GM10248 (cell line): Measurements from ENCODE around the gene CLDN14.

Experiments used
- CTCF ChIA-PET: fragments of 300-600 bp; sonication (Branson Sonifier 250); formaldehyde crosslinking; extraction: SDS; loops from one replicate; lab custom pipeline; 2021; ENCODE audit warnings: antibody characterized with exemption; lab: Yijun Ruan, JAX
- POLR2A ChIA-PET: fragments of 350-650 bp; sonication (Branson Sonifier 250); formaldehyde crosslinking; extraction: SDS; loops from one replicate; lab custom pipeline; 2020; ENCODE audit warnings: antibody characterized with exemption; lab: Yijun Ruan, JAX
- DNase-seq: peaks from one replicate; pipeline ENCODE4 v3.0.0; 2012; ENCODE audit errors: extremely low spot score
- CTCF ChIP-seq: IDR thresholded peaks from 2 replicates; pipeline ENCODE4 v1.5.1; 2012; ENCODE audit warnings: mild to moderate bottlenecking, low read depth; ENCODE audit errors: extremely low read depth, missing control alignments, control extremely low read depth

The CLDN14 gene

DNA sequence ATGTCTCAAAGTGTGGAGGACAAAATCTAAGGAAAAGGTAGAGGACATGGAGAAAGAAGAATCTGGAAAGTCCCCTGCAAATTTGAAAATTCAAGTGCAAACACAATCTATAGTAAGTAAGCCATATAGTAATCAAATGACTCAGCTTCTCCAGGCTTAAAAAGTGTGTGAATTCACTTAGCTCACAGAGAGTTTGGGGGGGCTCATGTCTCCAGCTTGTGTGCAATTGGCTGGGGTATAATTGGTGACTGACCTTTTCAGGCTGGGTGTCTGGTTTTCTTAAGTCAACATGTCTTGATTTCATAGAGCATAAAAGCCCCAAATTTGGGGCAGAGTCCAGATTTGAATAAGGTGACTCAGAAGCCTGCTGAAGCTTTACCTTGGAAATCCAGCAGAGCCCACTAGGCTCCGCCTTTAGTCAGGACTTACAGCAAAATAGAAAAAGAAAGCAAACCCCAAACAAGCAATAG is 8.6 kb downstream of the CLDN14 start:
- no peak for TF ChIP-seq CTCF
- DNase-seq: peak; percentile 65
- POLR2A ChIA-PET: interaction anchor here (1.0 kb wide), 1 partner anchor 41 kb away, joined by 3 read pairs; no protein-coding TSS in a partner anchor
- CTCF ChIA-PET: interaction anchor here (0.8 to 1.2 kb wide), 6 partner anchors 9 to 159 kb away, joined by 3 to 4 read pairs (median 3); no protein-coding TSS in a partner anchor

- DNase-seq: no peak
- CTCF ChIA-PET: interaction anchor here (0.9 kb wide), 1 partner anchor 160 kb away, joined by 3 read pairs; no protein-coding TSS in a partner anchor
- POLR2A ChIA-PET: no interaction called here
- TF ChIP-seq CTCF: no peak
Observed at GRCh38 chr21:36470294-36470693, 9.6 kb downstream of the CLDN14 start.

GRCh38 chr21:36466061-36466511 is 13.8 kb downstream of the CLDN14 start:
- no peak for TF ChIP-seq CTCF
- no peak for DNase-seq
- ChIA-PET CTCF (interaction anchor here (1.0 kb wide), 1 partner anchor 12 kb away, joined by 4 read pairs; no protein-coding TSS in a partner anchor), POLR2A (no interaction called here)

DNA sequence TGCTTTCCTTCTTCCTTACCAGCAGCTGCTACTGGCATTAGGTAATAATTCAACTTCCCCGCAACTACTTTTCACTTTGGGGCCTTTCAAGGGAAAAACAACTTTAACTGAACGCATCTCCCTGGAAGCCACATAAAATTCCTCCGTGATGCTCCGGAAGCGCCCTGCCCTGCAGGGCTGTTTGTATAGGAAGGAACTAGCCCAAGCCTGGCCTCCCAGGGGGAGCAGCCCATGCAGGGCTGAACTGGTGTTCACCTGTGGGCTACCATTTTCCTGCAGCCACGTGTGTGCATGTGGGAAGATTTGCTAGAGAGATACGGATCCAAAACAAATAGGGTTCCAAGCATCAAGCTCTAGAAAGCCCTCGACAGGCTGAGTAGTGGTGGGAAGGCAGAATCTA is 14.4 kb downstream of the CLDN14 start:
- CTCF ChIA-PET: interaction anchor here (1.0 kb wide), 1 partner anchor 12 kb away, joined by 4 read pairs; no protein-coding TSS in a partner anchor
- DNase-seq: no peak
- TF ChIP-seq CTCF: no peak
- POLR2A ChIA-PET: no interaction called here

- CTCF ChIA-PET: no interaction called here
- POLR2A ChIA-PET: no interaction called here
Observed at GRCh38 chr21:36464590-36464989, 15.3 kb downstream of the CLDN14 start.

DNA sequence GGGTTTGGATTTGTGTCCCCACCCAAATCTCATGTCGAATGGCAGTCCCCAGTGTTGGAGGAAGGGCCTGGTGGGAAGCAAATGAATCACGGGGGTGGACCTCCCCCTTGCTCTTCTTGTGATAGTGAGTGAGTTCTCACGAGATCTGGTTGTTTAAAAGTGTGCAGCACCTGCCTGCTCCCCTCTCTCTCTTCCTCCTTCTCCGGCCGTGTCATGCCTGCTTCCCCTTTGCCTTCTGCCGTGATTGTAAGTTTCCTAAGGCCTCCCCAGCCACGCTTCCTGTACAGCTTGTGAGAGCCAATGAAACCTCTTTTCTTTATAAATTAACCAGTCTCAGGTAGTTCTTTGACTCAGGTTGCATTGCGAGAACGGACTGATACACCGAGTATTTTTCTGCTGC is 15.9 kb downstream of the CLDN14 start:
- DNase-seq: no peak
- ChIA-PET CTCF (interaction anchor here (1.7 kb wide), 1 partner anchor 167 kb away, joined by 4 read pairs; no protein-coding TSS in a partner anchor), POLR2A (no interaction called here)
- no peak for TF ChIP-seq CTCF

More at GRCh38 chr21:36464590-36464989, 15.3 kb downstream of the CLDN14 start:
- DNase-seq: no peak
- no peak for TF ChIP-seq CTCF
